GM12878 (cell line): ENCODE measurements around the gene EPB41L2. TPM values are rescaled to one million over a fixed set of nuclear protein-coding genes. Genes with fewer than 3 reads are reported as not detected.

ENCODE experiments used
- ATF2 ChIP-seq: IDR thresholded peaks from 2 replicates; pipeline ENCODE4 v1.6.1; 2012; ENCODE audit warnings: low read length, inconsistent platforms
- BMI1 ChIP-seq: fragments of 450-650 bp; IDR thresholded peaks from 2 replicates; pipeline ENCODE4 v1.6.1; 2016; ENCODE audit warnings: mild to moderate bottlenecking, moderate library complexity, borderline replicate concordance
- ELK1 ChIP-seq: IDR thresholded peaks from 2 replicates; pipeline ENCODE4 v1.6.1; 2012; ENCODE audit warnings: low read depth, low read length, improper control_type of control experiment
- ETV6 ChIP-seq, 2 experiments: fragments of 450-650 bp in 1 of 2; IDR thresholded peaks in 1 of 2; conservative IDR thresholded peaks in 1 of 2; 2 replicates each; pipeline ENCODE4 v1.6.1; 2014; ENCODE audit warnings: antibody characterized with exemption in 1 of 2, borderline replicate concordance in 1 of 2, low read depth in 1 of 2, mild to moderate bottlenecking in 1 of 2, moderate library complexity in 1 of 2
- HSF1 ChIP-seq: fragments of 150-350 bp; IDR thresholded peaks from 2 replicates; pipeline ENCODE4 v1.6.1; 2014; ENCODE audit warnings: mild to moderate bottlenecking, low read depth, low read length
- IKZF2 ChIP-seq, 2 experiments: fragments of 450-650 bp; IDR thresholded peaks; 2 replicates each; pipeline ENCODE4 v1.6.1; 2017; ENCODE audit warnings: mild to moderate bottlenecking in 2 of 2, moderate library complexity in 2 of 2
- PBX3 ChIP-seq: IDR thresholded peaks from 2 replicates; pipeline ENCODE4 v1.6.1; 2011; ENCODE audit warnings: mild to moderate bottlenecking, low read depth, low read length, moderate library complexity; ENCODE audit not compliant: insufficient replicate concordance
- PKNOX1 ChIP-seq: fragments of 450-650 bp; IDR thresholded peaks from 2 replicates; pipeline ENCODE4 v1.6.1; 2016; ENCODE audit warnings: mild to moderate bottlenecking
- RAD51 ChIP-seq: fragments of 450-650 bp; IDR thresholded peaks from 2 replicates; pipeline ENCODE4 v1.6.1; 2016; ENCODE audit warnings: moderate library complexity, mild to moderate bottlenecking, inconsistent platforms
- ZBTB33 ChIP-seq: fragments of 450-650 bp; IDR thresholded peaks from 2 replicates; pipeline ENCODE4 v1.6.1; 2017; ENCODE audit warnings: mild to moderate bottlenecking
- ZNF687 ChIP-seq: fragments of 450-650 bp; IDR thresholded peaks from 2 replicates; pipeline ENCODE4 v1.6.1; 2017; ENCODE audit warnings: mild to moderate bottlenecking, moderate library complexity
- polyA plus RNA-seq, 11 experiments: library from polyadenylated mRNA; depleted of rRNA in 4 of 11; unstranded in 6 of 11; stranded (reverse) in 5 of 11; fragments of >200 nt; fragmentation: Nextera tagmentation in 4 of 11; fragmentation: Illumina TruSeq in 1 of 11; extraction: Ambion mirVana in 4 of 11; extraction: Trizol in 1 of 11; gene quantifications; 1 replicate in 1 of 11; 2 replicates in 10 of 11; pipeline versions ENCODE4 v1.2.1 to v1.2.3, GENCODE V29; 2011 to 2016; ENCODE audit warnings: inconsistent platforms in 2 of 11, missing spikeins in 2 of 11, low read depth in 1 of 11
- total RNA-seq, 4 experiments: library from RNA; depleted of rRNA in 3 of 4; stranded (reverse); fragments of >200 nt in 3 of 4; fragmentation: Illumina TruSeq in 1 of 4; extraction: Trizol in 1 of 4; gene quantifications; 2 replicates each; pipeline versions ENCODE4 v1.2.1 to v1.2.3, GENCODE V29; 2013 to 2021

The EPB41L2 gene
- total and polyA plus RNA-seq, 10 of the 15 experiments (the other 5 are each of a cell fraction or from before 2014, with no cell fraction given), result 7.4 to 41.6 (median 19.0) TPM

- TF ChIP-seq ZBTB33 (no peak), RAD51 (no peak), ETV6 (conservative IDR thresholded peaks at IDR 0.05 in 1 of 2, IDR thresholded peaks at IDR 0.05 in 1 of 2; ENCODE audit: borderline replicate concordance in 1 of 2, low read depth in 1 of 2) (peak in 1 of 2 experiments; percentile 22; a peak in 1 of 4 replicates), IKZF2 (IDR thresholded peaks at IDR 0.05) (no peak), PBX3 (peak; percentile 26), ATF2 (no peak), ELK1 (no peak), ZNF687 (no peak), HSF1 (no peak), BMI1 (no peak), PKNOX1 (peak; percentile 69)
Observed at GRCh38 chr6:130825772-130826441, 237.1 kb downstream of the EPB41L2 start (continued).
